SJSA1 (cell line): ENCODE data around the gene CPA5. TPM values are rescaled to one million over a fixed set of nuclear protein-coding genes. Genes with fewer than 3 reads are reported as not detected.

Source experiments
- DNase-seq, 2 experiments: peaks; one replicate each; pipeline ENCODE4 v3.0.0-alpha.2; 2015 to 2020; ENCODE audit warnings: low spot score in 2 of 2, low read depth in 1 of 2
- H3K27ac ChIP-seq: fragments of 250-450 bp; sonication (Bioruptor Pico); 2 replicates; pipeline ENCODE4 v1.5.1; 2020; ENCODE audit warnings: mild to moderate bottlenecking, moderate library complexity
- H3K27me3 ChIP-seq: fragments of 250-450 bp; sonication (Bioruptor Pico); replicated peaks from 2 replicates; pipeline ENCODE4 v1.5.1; 2020; ENCODE audit warnings: mild to moderate bottlenecking, moderate library complexity
- H3K36me3 ChIP-seq: fragments of 250-450 bp; sonication (Bioruptor Pico); 2 replicates; pipeline ENCODE4 v1.5.1; 2020; ENCODE audit warnings: mild to moderate bottlenecking
- H3K4me1 ChIP-seq: fragments of 250-450 bp; sonication (Bioruptor Pico); replicated peaks from 2 replicates; pipeline ENCODE4 v1.6.1; 2021; ENCODE audit warnings: mild to moderate bottlenecking
- H3K4me3 ChIP-seq: fragments of 250-450 bp; sonication (Bioruptor Pico); 2 replicates; pipeline ENCODE4 v1.5.1; 2020; ENCODE audit warnings: mild to moderate bottlenecking
- H3K9me3 ChIP-seq: fragments of 250-450 bp; sonication (Bioruptor Pico); replicated peaks from 2 replicates; pipeline ENCODE4 v1.5.1; 2020; ENCODE audit warnings: mild to moderate bottlenecking
- total RNA-seq: library from RNA; depleted of rRNA; stranded (reverse); fragments of >200 nt; shearing (Covaris generic); gene quantifications from 2 replicates; pipeline ENCODE4 v1.2.3, GENCODE V29; 2014

The CPA5 gene
- total RNA-seq, 1 experiment from 2014 or later = 0.87 TPM

DNA sequence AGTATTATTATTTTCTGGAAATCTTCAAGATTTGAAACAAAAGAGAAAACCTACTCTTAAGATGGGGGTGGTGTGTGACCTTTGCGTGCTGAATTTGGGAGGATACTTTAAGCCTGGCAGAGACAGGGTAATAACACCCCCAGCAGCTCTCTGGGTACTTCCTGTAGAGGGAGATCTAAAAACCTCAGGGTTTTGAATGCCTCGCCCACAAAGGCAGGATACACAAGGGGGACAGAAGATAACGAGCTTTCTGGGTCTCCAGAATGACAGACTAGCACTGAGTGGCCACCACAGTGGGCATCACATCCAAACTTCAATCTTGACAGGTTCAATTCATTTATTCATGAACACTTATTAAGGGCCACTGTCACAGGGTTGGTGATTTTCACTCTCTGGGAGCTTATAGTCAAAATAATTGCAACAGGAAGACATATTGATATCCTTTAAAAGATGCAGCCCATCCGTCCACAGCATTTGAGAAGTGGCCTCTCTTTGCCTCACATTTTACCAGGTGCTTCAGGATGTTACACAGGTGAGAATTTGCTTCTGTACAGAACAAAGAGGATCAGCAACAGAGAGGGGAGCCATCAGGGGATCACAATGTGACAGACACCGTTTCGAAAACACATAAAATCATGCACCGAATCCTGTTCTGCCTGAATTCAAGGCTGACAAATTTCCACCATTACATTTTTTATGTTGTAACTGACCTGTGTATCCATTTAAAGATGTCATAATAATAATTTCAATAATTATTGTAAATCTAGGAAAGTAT lies 50.0 kb downstream of the CPA5 start:
- DNase-seq = no peak
- H3K27ac ChIP-seq = no peak overlapping the region
- no peaks in the 10 kb centered on the region for H3K9me3 ChIP-seq
- H3K36me3 ChIP-seq = 0 out of 2 replicates have a peak, but pooled peaks cover 5% of the 10 kb centered on the region
- no peak overlapping the region for H3K4me3 ChIP-seq
- H3K4me1 ChIP-seq = peaks cover 9% of the 10 kb centered on the region; the same call in 1 of the 2 replicates
- no peaks in the 10 kb centered on the region for H3K27me3 ChIP-seq

DNA sequence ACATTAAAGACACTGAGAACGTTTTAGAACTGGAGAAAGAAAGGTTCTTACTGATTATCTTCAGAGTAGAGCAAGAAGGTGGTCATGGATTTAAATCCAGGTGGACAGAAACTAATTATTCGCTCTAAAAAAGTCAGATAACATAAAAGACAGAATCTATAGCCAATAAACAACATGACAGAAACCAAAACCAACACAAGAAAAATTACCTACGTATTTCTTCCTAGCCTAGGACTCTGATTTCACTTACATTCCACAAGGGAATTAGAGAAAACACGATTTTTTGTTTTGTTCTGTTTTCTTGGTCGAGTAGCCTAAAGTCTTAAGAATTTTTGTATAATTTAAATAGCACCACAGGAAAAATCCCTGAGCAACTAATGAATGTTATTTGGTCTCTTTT lies 50.8 kb downstream of the CPA5 start:
- Histone ChIP-seq H3K27me3 (no peaks in the 10 kb centered on the region), H3K9me3 (no peaks in the 10 kb centered on the region), H3K27ac (peak overlapping the region; percentile 17; the same call in 1 of the 2 replicates), H3K4me3 (no peak overlapping the region), H3K4me1 (peaks cover 9% of the 10 kb centered on the region; the same call in 1 of the 2 replicates), H3K36me3 (peaks cover 10% of the 10 kb centered on the region)
- no peak for DNase-seq

- H3K27me3 ChIP-seq = no peaks in the 10 kb centered on the region
- peaks cover 9% of the 10 kb centered on the region; the same call in 1 of the 2 replicates for H3K4me1 ChIP-seq
- DNase-seq = no peak
- H3K27ac ChIP-seq = no peak overlapping the region
- H3K36me3 ChIP-seq = peaks cover 16% of the 10 kb centered on the region
- H3K9me3 ChIP-seq = no peaks in the 10 kb centered on the region
- H3K4me3 ChIP-seq = no peak overlapping the region
These were observed 51.5 kb downstream of the CPA5 start for GRCh38 chr7:130396109-130396508.

DNA sequence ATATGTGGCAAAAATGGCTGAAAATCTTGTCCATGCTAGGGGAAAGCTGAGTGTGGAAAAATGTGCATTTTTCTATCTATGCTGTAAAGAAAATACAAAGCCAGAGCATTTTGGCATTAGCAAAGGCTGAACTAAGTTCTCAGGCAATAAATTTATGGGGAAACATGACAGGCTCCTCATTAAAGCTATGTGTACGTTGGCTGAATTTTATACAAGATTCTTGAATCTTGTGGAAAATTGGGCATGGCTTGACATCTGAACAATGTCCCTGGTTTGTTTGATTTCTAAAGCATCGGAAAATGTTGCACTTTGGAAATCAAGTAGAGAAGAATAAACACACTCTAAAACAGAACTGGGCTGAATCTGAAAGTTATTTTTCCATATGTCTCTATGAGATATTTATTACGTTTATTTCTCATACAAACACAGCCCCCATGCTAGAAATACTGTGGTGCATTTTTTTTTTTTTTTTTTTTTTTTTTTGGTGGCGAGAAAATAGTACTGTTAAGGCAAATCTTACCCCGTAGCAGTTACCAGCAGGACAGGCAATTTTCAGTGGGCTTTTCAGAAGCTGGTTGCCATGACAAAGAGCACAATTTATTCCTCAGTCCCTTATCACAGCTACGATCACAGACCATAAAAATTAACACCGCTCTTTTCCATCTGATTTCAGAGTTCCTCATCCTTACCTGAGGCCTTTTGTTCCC lies 52.6 kb downstream of the CPA5 start:
- no peak overlapping the region for H3K4me3 ChIP-seq
- H3K27ac ChIP-seq = no peak overlapping the region
- peaks cover 16% of the 10 kb centered on the region for H3K36me3 ChIP-seq
- DNase-seq = no peak
- H3K4me1 ChIP-seq = peaks cover 9% of the 10 kb centered on the region; the same call in 1 of the 2 replicates
- no peaks in the 10 kb centered on the region for H3K27me3 ChIP-seq
- H3K9me3 ChIP-seq = no peaks in the 10 kb centered on the region

GRCh38 chr7:130397758-130398073 lies 53.1 kb downstream of the CPA5 start:
- peaks cover 8% of the 10 kb centered on the region; the same call in 1 of the 2 replicates for H3K4me1 ChIP-seq
- no peak overlapping the region for H3K4me3 ChIP-seq
- H3K9me3 ChIP-seq = no peaks in the 10 kb centered on the region
- no peak for DNase-seq
- no peaks in the 10 kb centered on the region for H3K27me3 ChIP-seq
- H3K27ac ChIP-seq = no peak overlapping the region
- peaks cover 19% of the 10 kb centered on the region for H3K36me3 ChIP-seq

DNA sequence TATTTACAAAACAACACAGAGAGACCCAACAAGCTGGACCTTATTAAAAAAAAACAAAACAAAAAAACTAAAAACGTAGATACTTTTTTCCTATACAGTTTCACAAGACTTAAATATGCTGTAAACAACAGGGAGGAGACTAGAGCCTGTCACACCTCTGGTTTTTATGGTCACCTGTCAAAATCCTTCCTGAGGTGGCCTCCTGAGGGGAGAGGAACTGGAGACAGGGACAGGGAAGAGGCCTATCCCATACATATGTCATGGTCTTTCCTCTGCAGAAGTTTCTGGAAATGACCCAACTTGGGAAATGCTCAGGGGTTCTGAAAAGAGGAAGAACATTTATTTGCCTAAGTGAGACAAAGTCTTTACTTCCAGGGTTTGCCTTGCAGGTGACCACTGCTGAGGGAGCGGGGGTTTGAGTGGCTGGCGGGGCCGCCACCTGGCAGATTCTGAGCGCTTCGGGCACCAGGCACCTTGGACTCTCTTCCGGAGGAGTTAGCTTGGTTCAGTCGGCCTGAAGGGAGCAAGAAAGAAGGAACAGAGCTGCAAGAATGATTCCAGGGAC lies 54.0 kb downstream of the CPA5 start:
- no peak overlapping the region for H3K27ac ChIP-seq
- no peak overlapping the region for H3K4me3 ChIP-seq
- H3K27me3 ChIP-seq = no peaks in the 10 kb centered on the region
- H3K9me3 ChIP-seq = no peaks in the 10 kb centered on the region
- H3K4me1 ChIP-seq = peaks cover 5% of the 10 kb centered on the region; the same call in 1 of the 2 replicates
- peaks cover 27% of the 10 kb centered on the region for H3K36me3 ChIP-seq
- DNase-seq = no peak

GRCh38 chr7:130400120-130400572 lies 55.5 kb downstream of the CPA5 start:
- no peak overlapping the region for H3K27ac ChIP-seq
- H3K4me3 ChIP-seq = no peak overlapping the region
- H3K9me3 ChIP-seq = no peaks in the 10 kb centered on the region
- DNase-seq = no peak
- no peaks in the 10 kb centered on the region for H3K27me3 ChIP-seq
- peaks cover 4% of the 10 kb centered on the region; the same call in 1 of the 2 replicates for H3K4me1 ChIP-seq
- H3K36me3 ChIP-seq = peaks cover 27% of the 10 kb centered on the region

GRCh38 chr7:130401101-130401500 lies 56.5 kb downstream of the CPA5 start:
- peaks cover 27% of the 10 kb centered on the region for H3K36me3 ChIP-seq
- no peaks in the 10 kb centered on the region for H3K4me1 ChIP-seq
- H3K27ac ChIP-seq = no peak overlapping the region
- H3K27me3 ChIP-seq = no peaks in the 10 kb centered on the region
- DNase-seq = no peak
- no peaks in the 10 kb centered on the region for H3K9me3 ChIP-seq
- H3K4me3 ChIP-seq = no peak overlapping the region

- no peaks in the 10 kb centered on the region for H3K27me3 ChIP-seq
- H3K9me3 ChIP-seq = no peaks in the 10 kb centered on the region
- no peak overlapping the region for H3K4me3 ChIP-seq
- H3K27ac ChIP-seq = no peak overlapping the region
- DNase-seq = no peak
- no peaks in the 10 kb centered on the region for H3K4me1 ChIP-seq
- H3K36me3 ChIP-seq = peaks cover 27% of the 10 kb centered on the region
These were observed 57.0 kb downstream of the CPA5 start for GRCh38 chr7:130401578-130401977.

GRCh38 chr7:130405003-130405402 lies 60.4 kb downstream of the CPA5 start:
- peaks cover 22% of the 10 kb centered on the region for H3K36me3 ChIP-seq
- no peak for DNase-seq
- H3K27ac ChIP-seq = no peak overlapping the region
- H3K4me1 ChIP-seq = peaks cover 19% of the 10 kb centered on the region
- H3K9me3 ChIP-seq = no peaks in the 10 kb centered on the region
- no peak overlapping the region for H3K4me3 ChIP-seq
- no peaks in the 10 kb centered on the region for H3K27me3 ChIP-seq

DNA sequence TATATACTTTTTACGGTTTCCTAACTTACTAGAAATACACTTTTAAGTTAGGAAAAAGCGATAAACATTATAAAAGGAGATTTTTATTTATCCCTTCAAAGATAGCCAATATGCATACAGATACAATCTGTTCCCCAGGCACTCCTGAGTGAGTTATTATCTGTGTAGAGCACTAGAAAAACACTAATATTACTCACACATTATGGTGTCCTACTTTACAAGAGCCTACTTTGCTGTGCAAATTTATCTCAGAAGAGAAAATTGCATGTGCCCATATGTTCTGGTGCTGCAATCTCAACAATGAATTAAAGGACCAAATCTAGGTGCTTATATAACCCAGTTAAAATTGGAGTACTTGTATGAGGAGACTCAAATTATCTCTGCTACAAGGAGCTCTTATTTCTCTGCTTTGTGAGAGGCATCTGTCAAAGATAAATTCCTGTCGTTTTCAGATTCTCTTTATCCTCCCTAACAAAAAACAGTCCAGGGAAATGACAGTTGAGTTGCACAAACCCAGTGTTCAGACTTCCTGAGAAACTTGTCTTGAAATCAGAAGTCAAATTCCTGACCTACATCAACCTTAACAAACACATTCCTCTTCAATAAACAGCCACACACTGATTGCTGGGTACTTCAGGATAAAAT lies 64.6 kb downstream of the CPA5 start:
- Histone ChIP-seq H3K27ac (peak overlapping the region; percentile 77), H3K36me3 (0 out of 2 replicates have a peak, but pooled peaks cover 5% of the 10 kb centered on the region), H3K9me3 (no peaks in the 10 kb centered on the region; the same call in 1 of the 2 replicates), H3K4me3 (no peak overlapping the region), H3K4me1 (peaks cover 36% of the 10 kb centered on the region), H3K27me3 (no peaks in the 10 kb centered on the region)
- DNase-seq = peak in 1 of 2 experiments; percentile 82

DNA sequence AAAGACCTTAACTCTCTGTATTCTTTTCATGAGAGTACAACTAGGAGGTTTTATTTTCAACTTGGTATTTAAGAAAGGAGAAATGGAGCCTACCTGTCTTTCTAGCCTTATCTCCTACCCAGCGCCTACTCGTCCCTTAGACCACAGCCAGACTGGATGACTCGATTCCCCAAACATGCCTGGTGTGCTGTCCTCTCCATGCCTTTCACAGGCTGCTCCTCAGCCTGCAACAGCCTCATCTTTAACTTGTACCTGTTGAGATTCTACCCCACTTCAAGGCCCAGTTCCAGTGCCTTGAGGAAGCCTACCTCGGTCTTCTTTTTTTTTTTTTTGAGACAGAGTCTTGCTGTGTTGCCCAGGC lies 65.1 kb downstream of the CPA5 start:
- Histone ChIP-seq H3K27ac (peak overlapping the region; percentile 77), H3K4me3 (no peak overlapping the region), H3K36me3 (0 out of 2 replicates have a peak, but pooled peaks cover 5% of the 10 kb centered on the region), H3K27me3 (no peaks in the 10 kb centered on the region), H3K9me3 (no peaks in the 10 kb centered on the region; the same call in 1 of the 2 replicates), H3K4me1 (peaks cover 36% of the 10 kb centered on the region)
- DNase-seq = no peak

DNA sequence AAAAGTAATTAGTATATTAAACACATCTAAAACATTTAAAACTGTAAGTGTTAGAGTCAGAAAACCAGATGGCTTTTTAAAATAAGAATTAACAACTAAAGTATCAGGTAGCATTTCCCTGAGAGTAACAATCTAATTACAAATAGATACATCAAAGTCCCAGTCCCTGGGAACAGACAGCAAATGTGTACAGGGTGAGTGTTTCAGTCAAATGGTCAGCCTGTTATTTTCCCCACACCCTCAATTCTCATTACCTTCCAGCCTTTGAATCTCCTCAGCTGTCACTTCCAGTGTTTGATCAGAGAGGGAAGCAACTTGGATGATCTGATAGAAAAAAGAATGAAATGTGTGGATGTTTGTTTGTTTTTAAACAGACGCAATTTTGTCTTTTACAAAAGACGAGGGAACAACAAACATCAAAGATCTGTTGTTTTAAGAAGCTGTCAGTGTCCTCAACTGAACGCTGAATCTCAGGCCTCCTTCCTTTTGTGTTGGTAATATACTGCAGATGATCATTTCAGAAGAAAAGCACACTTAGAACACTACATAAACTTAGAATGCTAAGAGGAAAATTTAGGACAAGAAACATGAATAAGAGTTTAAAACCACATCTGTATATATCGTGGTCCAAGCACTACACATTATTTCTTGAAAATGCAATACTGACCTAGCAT lies 66.4 kb downstream of the CPA5 start:
- no peaks in the 10 kb centered on the region for H3K27me3 ChIP-seq
- H3K27ac ChIP-seq = peak overlapping the region; percentile 11; the same call in 1 of the 2 replicates
- no peaks in the 10 kb centered on the region; the same call in 1 of the 2 replicates for H3K9me3 ChIP-seq
- H3K4me3 ChIP-seq = no peak overlapping the region
- peaks cover 36% of the 10 kb centered on the region for H3K4me1 ChIP-seq
- 0 out of 2 replicates have a peak, but pooled peaks cover 5% of the 10 kb centered on the region for H3K36me3 ChIP-seq
- no peak for DNase-seq
